HepG2 (cell line): Measurements from ENCODE around the gene ACOXL. TPM values are rescaled to one million over a fixed set of nuclear protein-coding genes. Genes with fewer than 3 reads are reported as not detected.

Experiments used
- ATF2 ChIP-seq: sonication (generic); formaldehyde crosslinking; IDR thresholded peaks from 2 replicates; pipeline ENCODE4 v1.4.0; 2020; ENCODE audit warnings: missing genetic modification reagents
- CC2D1A ChIP-seq: sonication (generic); formaldehyde crosslinking; IDR thresholded peaks from 2 replicates; pipeline ENCODE4 v1.8.1; 2023; ENCODE audit warnings: mild to moderate bottlenecking, missing genetic modification reagents
- CTCF ChIP-seq: sonication (generic); formaldehyde crosslinking; IDR thresholded peaks from 2 replicates; pipeline ENCODE4 v1.5.0; 2020; ENCODE audit warnings: mild to moderate bottlenecking, missing genetic modification reagents, moderate library complexity
- DMAP1 ChIP-seq: IDR thresholded peaks from 2 replicates; pipeline ENCODE4 v1.6.1; 2016
- DMTF1 ChIP-seq: sonication (generic); formaldehyde crosslinking; IDR thresholded peaks from 2 replicates; pipeline ENCODE4 v1.4.0; 2020; ENCODE audit warnings: mild to moderate bottlenecking, missing genetic modification reagents
- DZIP1 ChIP-seq: sonication (generic); formaldehyde crosslinking; IDR thresholded peaks from 2 replicates; pipeline ENCODE4 v1.5.0; 2020; ENCODE audit warnings: mild to moderate bottlenecking, missing genetic modification reagents
- GPN1 ChIP-seq: sonication (generic); formaldehyde crosslinking; IDR thresholded peaks from 2 replicates; pipeline ENCODE4 v1.5.1; 2020; ENCODE audit warnings: missing genetic modification reagents, borderline replicate concordance
- HIC2 ChIP-seq: sonication (generic); formaldehyde crosslinking; IDR thresholded peaks from 2 replicates; pipeline ENCODE4 v1.9.0; 2022; ENCODE audit warnings: low read depth, missing genetic modification reagents
- JUN ChIP-seq: sonication (generic); formaldehyde crosslinking; IDR thresholded peaks from 2 replicates; pipeline ENCODE4 v1.4.0; 2020; ENCODE audit warnings: mild to moderate bottlenecking, missing genetic modification reagents
- MBD4 ChIP-seq: IDR thresholded peaks from 2 replicates; pipeline ENCODE4 v1.6.1; 2012; ENCODE audit warnings: low read length, inconsistent platforms, borderline replicate concordance
- NFKBIZ ChIP-seq: IDR thresholded peaks from 2 replicates; pipeline ENCODE4 v1.6.1; 2018; ENCODE audit warnings: missing genetic modification reagents, missing compliant biosample characterization
- PHF21A ChIP-seq: sonication (generic); formaldehyde crosslinking; IDR thresholded peaks from 2 replicates; pipeline ENCODE4 v1.5.0; 2020; ENCODE audit warnings: mild to moderate bottlenecking, missing genetic modification reagents
- RARA ChIP-seq: IDR thresholded peaks from 2 replicates; pipeline ENCODE4 v1.6.1; 2016; ENCODE audit warnings: missing genetic modification reagents, missing compliant biosample characterization
- RNF2 ChIP-seq: fragments of 450-650 bp; conservative IDR thresholded peaks from 2 replicates; pipeline ENCODE4 v1.6.1; 2016; ENCODE audit warnings: low read depth
- SKI ChIP-seq: fragments of 450-650 bp; IDR thresholded peaks from one replicate; pipeline ENCODE4 v1.6.1; 2018; ENCODE audit warnings: mild to moderate bottlenecking; ENCODE audit not compliant: partially characterized antibody
- TBX3 ChIP-seq: fragments of 450-650 bp; IDR thresholded peaks from 2 replicates; pipeline ENCODE4 v1.6.1; 2017; ENCODE audit warnings: antibody characterized with exemption, mild to moderate bottlenecking, inconsistent platforms, borderline replicate concordance
- ZBTB7A ChIP-seq: sonication (generic); formaldehyde crosslinking; IDR thresholded peaks from 2 replicates; pipeline ENCODE4 v1.8.0; 2022; ENCODE audit warnings: mild to moderate bottlenecking, missing genetic modification reagents
- ZFP41 ChIP-seq: sonication (generic); formaldehyde crosslinking; IDR thresholded peaks from 2 replicates; pipeline ENCODE4 v1.4.0; 2020; ENCODE audit warnings: mild to moderate bottlenecking, missing genetic modification reagents, borderline replicate concordance
- ZNF160 ChIP-seq: sonication (generic); formaldehyde crosslinking; IDR thresholded peaks from 2 replicates; pipeline ENCODE4 v1.8.0; 2022; ENCODE audit warnings: mild to moderate bottlenecking, inconsistent platforms, missing genetic modification reagents
- ZNF7 ChIP-seq: IDR thresholded peaks from 2 replicates; pipeline ENCODE4 v1.6.1; 2016; ENCODE audit warnings: missing biosample characterization, missing genetic modification reagents
- ZNF773 ChIP-seq: sonication (generic); formaldehyde crosslinking; IDR thresholded peaks from 2 replicates; pipeline ENCODE4 v1.4.0; 2020; ENCODE audit warnings: missing genetic modification reagents, borderline replicate concordance
- polyA plus RNA-seq, 8 experiments: library from polyadenylated mRNA; depleted of rRNA in 3 of 8; stranded (reverse) in 7 of 8; unstranded in 1 of 8; fragments of >200 nt; fragmentation: Illumina TruSeq in 4 of 8; extraction: Trizol in 4 of 8; gene quantifications; 2 replicates each; pipeline versions ENCODE4 v1.2.1 to v1.2.3, GENCODE V29; 2011 to 2016; ENCODE audit warnings: low read depth in 4 of 8, missing spikeins in 1 of 8, mixed read lengths in 1 of 8; ENCODE audit not compliant: insufficient read depth in 1 of 8
- total RNA-seq, 5 experiments: library from RNA; depleted of rRNA; stranded (reverse); fragments of >200 nt; fragmentation: Illumina TruSeq; extraction: Trizol; gene quantifications; 2 replicates each; pipeline ENCODE4 v1.2.3, GENCODE V29; 2016; ENCODE audit warnings: low read depth in 1 of 5

ACOXL gene
- total and polyA plus RNA-seq, 2 of the 13 experiments (the other 11 are each of a cell fraction or from before 2014, with no cell fraction given) = not detected

GRCh38 chr2:110768591-110768990, 36.2 kb downstream of the ACOXL start (continued):
- TF ChIP-seq MBD4 = peak; percentile 70; the same call in 1 of the 2 replicates
- TF ChIP-seq DZIP1 (CRISPR knock-in tag) = no peak
- TF ChIP-seq DMTF1 (CRISPR knock-in tag) = no peak
- TF ChIP-seq ZNF160 = no peak
- no peak for TF ChIP-seq JUN
- TF ChIP-seq GPN1 (CRISPR knock-in tag) = no peak
- peak; percentile 98 for TF ChIP-seq TBX3
- TF ChIP-seq ZNF7 (CRISPR knock-in tag) = no peak
- no peak for TF ChIP-seq DMAP1
- TF ChIP-seq HIC2 (CRISPR knock-in tag) = no peak
- no peak for TF ChIP-seq ZBTB7A
- TF ChIP-seq RARA = peak; percentile 90
- no peak for TF ChIP-seq CC2D1A
- TF ChIP-seq NFKBIZ (CRISPR knock-in tag) = 0 out of 2 replicates have a peak, but pooled peaks have one; percentile 52
- 0 out of 2 replicates have a peak, but pooled peaks have one; percentile 6 for TF ChIP-seq CTCF (CRISPR knock-in tag)
- TF ChIP-seq SKI = peak; percentile 97
- TF ChIP-seq RNF2 = no peak
- no peak for TF ChIP-seq ZNF773 (CRISPR knock-in tag)
- no peak; the same call in 1 of the 2 replicates for TF ChIP-seq PHF21A (CRISPR knock-in tag)
- no peak for TF ChIP-seq ZFP41 (CRISPR knock-in tag)
- peak; percentile 44; the same call in 1 of the 2 replicates for TF ChIP-seq ATF2
